ENCODE results near the gene OR10S1. TPM values are rescaled to one million over a fixed set of nuclear protein-coding genes. Genes with fewer than 3 reads are reported as not detected.

OR10S1 gene
- not detected in 5 replicates for total RNA-seq (2022; extraction: Qiagen RNA extraction; ENCODE audit: low read depth)

DNA sequence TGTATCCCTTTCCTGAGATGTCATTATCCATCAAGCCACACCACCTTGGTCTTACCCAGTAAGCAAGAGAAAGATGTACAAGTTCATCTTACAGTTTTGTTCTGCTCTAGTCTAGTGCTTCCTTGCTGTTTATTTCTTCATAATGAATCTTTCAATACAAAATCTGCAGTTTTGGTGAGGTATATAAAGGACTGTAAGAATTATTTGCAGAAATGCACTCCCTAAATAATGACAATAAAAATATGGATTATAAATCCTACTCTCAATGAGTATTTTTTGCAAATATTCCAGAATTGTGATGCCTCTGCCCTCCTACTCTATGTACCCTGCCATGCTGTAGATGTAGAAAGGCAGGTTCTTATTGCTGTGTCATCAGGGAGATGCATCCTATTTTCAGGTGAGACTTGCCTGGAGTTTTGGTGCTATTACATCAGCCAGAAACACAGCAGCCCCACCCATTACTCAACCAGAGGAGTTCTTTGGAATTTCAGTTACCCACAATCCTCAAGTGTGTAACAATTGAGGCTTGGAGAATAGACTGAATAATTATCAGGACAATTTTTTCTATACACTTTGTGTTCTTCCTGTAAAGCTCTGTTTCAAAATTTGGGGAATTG lies at the start of gene OR10S1:
TSS of gene OR10S1 (minus strand) at position 51 of the 617 bp plus-strand sequence. CDS start 117 bp downstream, outside the sequence.

DNA sequence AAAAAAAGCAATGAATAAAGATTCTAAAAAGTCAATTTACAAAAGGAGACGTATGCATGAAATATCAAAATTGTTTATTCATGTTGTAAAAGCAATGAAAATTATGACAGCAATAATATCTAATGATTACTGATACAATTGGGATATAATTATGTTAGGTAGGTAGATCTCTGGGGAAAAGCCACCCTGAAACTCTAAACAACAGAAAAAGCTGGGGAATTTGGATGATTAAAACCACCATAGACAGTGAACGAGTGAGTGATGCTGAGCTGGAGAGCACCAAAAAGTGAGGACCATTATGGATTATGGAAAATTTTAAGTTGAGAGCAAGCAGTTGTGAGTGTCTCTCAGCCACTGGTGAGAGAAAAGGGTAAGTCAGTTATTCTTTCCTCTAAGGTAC lies 48.9 kb upstream of the OR10S1 start, which contains the start of gene OR10G8:
TSS of gene OR10G8 (plus strand) at position 301 of the 400 bp plus-strand sequence. CDS start 2,825 bp downstream, outside the sequence.

GRCh38 chr11:124012697-124013096 lies 35.1 kb upstream of the OR10S1 start, which contains the start of gene OR10G4:
TSS of gene OR10G4 (plus strand) at chr11:124012997. CDS start at chr11:124015575, 2,578 bp downstream.

DNA sequence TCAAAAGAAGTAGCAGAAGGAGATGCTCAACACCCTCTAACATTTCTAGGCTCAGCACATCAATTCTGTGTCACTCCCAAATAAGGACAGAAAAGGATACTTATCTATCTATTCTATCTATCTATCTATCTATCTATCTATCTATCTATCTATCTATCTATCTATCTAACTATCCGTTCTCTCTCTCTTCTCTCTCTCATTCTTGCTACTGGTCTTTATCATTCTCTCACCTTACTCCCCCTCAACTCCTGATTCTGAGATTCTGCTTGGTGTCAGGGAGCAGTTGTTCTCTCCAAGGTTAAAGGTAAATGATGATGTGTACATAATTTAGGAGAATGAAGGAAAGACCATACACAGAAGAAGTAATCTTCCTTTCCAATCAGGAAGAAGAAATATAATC lies 17.5 kb upstream of the OR10S1 start, which contains the start of gene OR10G6:
TSS of gene OR10G6 (minus strand) at position 43 of the 400 bp plus-strand sequence. CDS start at position 43, 0 bp downstream.

DNA sequence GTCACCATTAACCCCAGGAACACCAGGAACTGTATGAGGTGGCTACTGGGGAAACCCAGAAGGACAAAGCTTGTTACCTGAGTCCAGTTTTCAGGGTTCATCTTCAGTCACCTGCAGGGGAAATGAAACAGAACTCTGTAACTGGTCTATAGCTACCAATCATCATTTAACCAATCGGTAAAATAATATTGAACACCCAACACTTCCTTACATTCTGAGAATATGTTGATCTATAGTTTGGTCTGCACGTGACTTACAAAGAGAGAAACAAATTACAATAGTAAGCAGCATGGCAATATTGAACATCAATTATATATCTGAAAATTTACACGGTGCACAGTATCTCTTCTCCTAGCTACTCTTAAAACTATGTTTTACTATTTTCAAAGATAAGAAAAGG lies 33.8 kb downstream of the OR10S1 start, which contains the start of gene OR6T1:
TSS of gene OR6T1 (minus strand) at position 101 of the 400 bp plus-strand sequence. CDS start at position 101, 0 bp downstream.

GRCh38 chr11:123939317-123939716 lies 38.3 kb downstream of the OR10S1 start, which contains the start of gene OR4D5:
TSS of gene OR4D5 (plus strand) at chr11:123939617. CDS start at chr11:123939617, 0 bp downstream.

Other genes starting within 250 kb of the OR10S1 start
- 10.1 to 11.7 TPM (median 10.9 TPM) in 5 replicates for gene ZNF202, start 236.1 kb downstream of the OR10S1 start, total RNA-seq (2022; extraction: Qiagen RNA extraction; ENCODE audit: low read depth)
- not detected in 5 replicates for gene OR6X1, start 223.3 kb downstream of the OR10S1 start, total RNA-seq (2022; extraction: Qiagen RNA extraction; ENCODE audit: low read depth)
- gene OR6M1, start 171.4 kb downstream of the OR10S1 start, total RNA-seq (2022; extraction: Qiagen RNA extraction; ENCODE audit: low read depth): not detected in 5 replicates
- not detected in 5 replicates for gene TMEM225, start 92.1 kb downstream of the OR10S1 start, total RNA-seq (2022; extraction: Qiagen RNA extraction; ENCODE audit: low read depth)
- gene OR8D4, start 75.6 kb downstream of the OR10S1 start, total RNA-seq (2022; extraction: Qiagen RNA extraction; ENCODE audit: low read depth): not detected in 5 replicates
- not detected in 5 replicates for gene OR4D5, start 38.2 kb downstream of the OR10S1 start, total RNA-seq (2022; extraction: Qiagen RNA extraction; ENCODE audit: low read depth)
- not detected in 5 replicates for gene OR6T1, start 33.9 kb downstream of the OR10S1 start, total RNA-seq (2022; extraction: Qiagen RNA extraction; ENCODE audit: low read depth)
- not detected in 5 replicates for gene OR10G6, start 17.4 kb upstream of the OR10S1 start, total RNA-seq (2022; extraction: Qiagen RNA extraction; ENCODE audit: low read depth)
- not detected in 5 replicates for gene OR10G4, start 35.2 kb upstream of the OR10S1 start, total RNA-seq (2022; extraction: Qiagen RNA extraction; ENCODE audit: low read depth)
- gene OR10G9, start 45.2 kb upstream of the OR10S1 start, total RNA-seq (2022; extraction: Qiagen RNA extraction; ENCODE audit: low read depth): not detected in 5 replicates
- not detected in 5 replicates for gene OR10G8, start 49.0 kb upstream of the OR10S1 start, total RNA-seq (2022; extraction: Qiagen RNA extraction; ENCODE audit: low read depth)
- not detected in 5 replicates for gene OR10G7, start 63.5 kb upstream of the OR10S1 start, total RNA-seq (2022; extraction: Qiagen RNA extraction; ENCODE audit: low read depth)
- gene VWA5A, start 137.7 kb upstream of the OR10S1 start, total RNA-seq (2022; extraction: Qiagen RNA extraction; ENCODE audit: low read depth): 0.20 to 0.37 TPM (median 0.29 TPM) in 5 replicates
- gene OR10D3, start 205.6 kb upstream of the OR10S1 start, total RNA-seq (2022; extraction: Qiagen RNA extraction; ENCODE audit: low read depth): not detected in 5 replicates

Data from A549 treated with DMSO at 1 μM for 4 hours (cell line).